ENCODE data around the gene RDM1.
"Not testable (repeated sequence)": the region's sequence is repeated elsewhere in the genome, so short reads cannot be mapped to it uniquely, and the experiment has no call there.

The RDM1 gene

DNA sequence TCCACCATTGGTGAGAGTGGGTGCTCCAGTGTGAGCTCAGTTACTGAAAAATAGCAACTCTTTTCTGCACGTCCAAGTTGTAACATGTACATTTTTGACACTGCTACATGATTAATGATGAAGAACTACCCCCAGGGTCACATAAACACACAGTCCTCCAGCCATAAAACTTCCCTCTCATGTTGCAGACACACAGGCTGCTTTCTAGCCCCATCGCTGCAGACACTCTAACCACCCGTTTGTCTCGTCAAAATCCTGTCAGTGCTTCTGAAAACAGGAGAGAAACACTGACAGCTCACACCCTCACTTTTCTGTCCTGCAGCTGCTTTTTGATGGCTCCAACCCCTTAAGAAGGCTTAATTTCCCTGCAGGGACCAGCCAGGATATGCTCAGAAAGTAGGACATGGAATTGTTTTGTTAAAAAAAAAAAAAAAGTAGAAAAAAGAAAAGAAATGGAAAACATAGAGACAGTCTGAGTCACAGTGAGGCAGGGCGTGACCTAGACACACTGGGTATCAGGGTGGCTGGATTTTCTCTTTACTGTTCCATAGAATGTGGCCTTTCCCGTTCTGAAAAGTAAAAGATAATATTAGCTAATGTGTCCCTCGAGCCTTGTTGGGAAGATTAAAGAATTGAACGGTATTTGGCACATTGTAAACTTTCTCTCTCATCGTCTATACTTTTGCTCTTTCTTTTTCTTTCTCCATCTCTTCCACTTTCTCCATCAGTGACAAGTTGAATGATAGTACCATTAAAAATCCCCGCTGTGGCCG is 29.7 kb downstream of the RDM1 start:
- TF ChIP-seq CTCF (IDR thresholded peaks at IDR 0.05; ENCODE audit: borderline replicate concordance, insufficient read depth, low read depth, low read length) = no peak
- no peak overlapping the region for H3K4me3 ChIP-seq (ENCODE audit: low read depth, low read length)

- H3K4me3 ChIP-seq (ENCODE audit: low read depth, low read length) = no peak overlapping the region
- no peak for TF ChIP-seq CTCF (IDR thresholded peaks at IDR 0.05; ENCODE audit: borderline replicate concordance, insufficient read depth, low read depth, low read length)
Observed at GRCh38 chr17:35900280-35900679, 30.3 kb downstream of the RDM1 start.

DNA sequence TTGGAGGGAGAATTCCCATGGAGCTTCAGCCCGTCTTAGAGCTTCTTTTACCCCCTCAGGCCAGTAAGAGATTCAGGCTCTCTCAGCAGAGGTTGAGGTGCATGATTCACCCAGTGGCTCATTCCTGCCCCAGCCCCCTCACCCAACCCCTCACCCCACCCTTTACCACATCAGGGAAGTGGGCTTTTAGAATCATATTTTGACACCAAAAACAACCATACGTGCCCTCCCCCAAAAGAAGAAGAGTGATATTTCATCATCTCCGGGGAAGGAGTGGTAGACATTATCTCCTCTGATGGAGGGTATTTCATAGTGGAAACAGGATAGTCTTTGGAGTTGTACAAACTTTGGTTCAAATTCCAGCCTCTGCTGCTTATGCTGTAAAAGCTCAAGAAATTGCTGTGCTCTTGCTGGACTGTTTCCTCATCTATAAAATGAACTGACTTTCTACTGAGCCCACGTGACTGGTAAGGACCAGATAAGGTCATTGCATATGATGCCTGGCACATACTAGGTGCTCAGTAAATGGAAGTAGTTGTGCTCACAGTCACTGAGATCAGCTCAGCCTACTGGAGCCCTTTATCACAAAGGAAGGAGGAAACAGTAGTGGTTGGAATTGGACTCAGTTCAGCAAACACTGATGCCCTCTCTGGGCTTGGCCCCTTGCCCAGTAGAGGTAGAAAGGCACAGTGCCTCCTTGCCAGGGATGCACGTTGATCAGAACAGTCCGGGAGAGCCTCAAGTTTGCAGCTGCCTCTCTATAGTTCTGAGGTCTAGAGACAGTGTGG is 32.1 kb downstream of the RDM1 start:
- no peak for TF ChIP-seq CTCF (IDR thresholded peaks at IDR 0.05; ENCODE audit: borderline replicate concordance, insufficient read depth, low read depth, low read length)
- H3K4me3 ChIP-seq (ENCODE audit: low read depth, low read length) = no peak overlapping the region

DNA sequence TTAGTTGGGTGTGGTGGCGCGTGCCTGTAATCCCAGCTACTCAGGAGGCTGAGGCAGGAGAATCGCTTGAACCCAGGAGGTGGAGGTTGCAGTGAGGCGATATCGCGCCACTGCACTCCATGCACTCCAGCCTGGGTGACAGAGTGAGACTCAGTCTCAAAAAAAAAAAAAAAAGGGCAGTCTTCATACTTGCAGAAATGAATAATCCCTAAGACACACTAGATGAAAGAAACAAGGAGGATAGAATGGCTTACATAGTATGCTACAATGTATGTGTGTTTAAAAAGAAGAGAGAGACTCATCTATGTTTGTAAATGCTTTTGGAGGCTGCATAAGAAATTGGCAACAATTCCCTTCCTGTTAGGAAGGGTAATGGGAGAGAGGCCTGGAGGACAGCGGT is 32.8 kb downstream of the RDM1 start:
- H3K4me3 ChIP-seq (ENCODE audit: low read depth, low read length) = not testable (repeated sequence)

DNA sequence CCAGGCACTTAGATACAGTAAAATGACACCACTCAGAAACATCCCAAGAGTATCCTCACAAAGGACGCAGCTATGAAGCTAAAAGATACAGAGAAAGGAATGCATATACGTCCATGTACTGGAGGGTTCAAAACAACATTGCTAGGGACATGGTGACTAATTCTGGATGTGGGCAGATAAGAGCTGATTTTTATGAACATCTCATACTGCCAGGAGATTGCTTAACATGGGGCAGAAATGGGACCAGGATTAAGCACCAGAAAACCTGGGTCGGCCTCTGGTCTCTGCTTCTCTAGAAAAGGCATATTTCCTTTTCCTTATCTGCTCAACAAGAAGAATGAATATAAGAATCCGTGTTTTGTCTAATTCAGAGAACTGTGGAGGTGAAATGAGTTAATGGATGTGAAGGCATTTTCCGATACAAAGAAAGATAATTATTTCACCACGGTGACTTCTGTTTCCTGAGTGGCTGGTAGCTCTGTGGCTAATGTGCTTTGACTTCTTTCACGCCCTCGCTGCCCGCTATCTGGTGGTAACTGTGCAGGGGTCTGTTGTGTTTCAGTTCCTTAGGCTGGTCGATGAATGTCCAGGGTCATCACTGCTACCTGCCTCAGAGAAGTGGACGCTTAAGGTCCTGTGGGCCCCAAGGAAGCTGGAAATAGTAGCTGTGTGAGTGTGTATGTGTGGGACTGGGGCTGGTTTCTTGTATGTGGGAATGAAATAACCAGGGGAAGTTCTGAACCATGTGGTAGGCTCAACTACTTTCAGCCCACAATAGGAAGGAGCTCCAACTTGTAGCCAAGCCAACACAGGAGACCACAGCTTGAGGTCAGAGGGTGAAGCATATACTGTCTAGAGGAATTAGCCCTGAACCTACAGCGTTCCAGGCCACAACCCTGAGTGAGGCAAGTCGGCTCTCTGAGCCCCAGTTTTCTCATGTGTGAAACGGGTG is 34.7 kb downstream of the RDM1 start:
- H3K4me3 ChIP-seq (ENCODE audit: low read depth, low read length) = no peak overlapping the region
- TF ChIP-seq CTCF (IDR thresholded peaks at IDR 0.05; ENCODE audit: borderline replicate concordance, insufficient read depth, low read depth, low read length) = no peak

DNA sequence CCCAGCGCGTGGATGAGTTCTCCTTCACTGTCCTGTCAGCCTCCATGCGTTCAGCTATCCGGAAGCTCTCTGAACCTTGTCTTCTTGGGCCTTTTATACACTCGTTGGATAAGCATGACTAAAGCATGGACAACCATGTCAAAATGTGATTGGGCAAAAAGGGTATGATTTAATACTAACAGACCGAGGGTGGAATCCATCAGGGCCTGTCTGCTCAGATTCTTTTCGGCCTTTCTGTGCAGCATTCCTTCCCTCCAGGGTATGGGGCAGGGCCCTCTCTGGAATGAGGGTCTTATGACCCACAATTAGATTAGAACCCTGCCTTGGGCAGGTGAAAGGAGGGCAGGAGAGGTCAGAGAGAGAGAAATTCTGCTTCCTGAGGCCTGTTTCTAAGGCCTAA is 36.4 kb downstream of the RDM1 start:
- no peak overlapping the region for H3K4me3 ChIP-seq (ENCODE audit: low read depth, low read length)
- TF ChIP-seq CTCF (IDR thresholded peaks at IDR 0.05; ENCODE audit: borderline replicate concordance, insufficient read depth, low read depth, low read length) = no peak

GRCh38 chr17:35893751-35894150 is 36.8 kb downstream of the RDM1 start:
- TF ChIP-seq CTCF (IDR thresholded peaks at IDR 0.05; ENCODE audit: borderline replicate concordance, insufficient read depth, low read depth, low read length) = no peak
- no peak overlapping the region for H3K4me3 ChIP-seq (ENCODE audit: low read depth, low read length)

All from GM12875 (cell line).